GM18907 (cell line): Measurements from ENCODE around the gene KCNAB2.

ENCODE experiments used
- ATAC-seq: cut with Tn5 transposase; IDR thresholded peaks from one replicate; pipeline ENCODE4 v1.9.1; 2021; ENCODE audit warnings: mild to moderate bottlenecking, moderate library complexity; ENCODE audit not compliant: unreplicated experiment

Gene KCNAB2

DNA sequence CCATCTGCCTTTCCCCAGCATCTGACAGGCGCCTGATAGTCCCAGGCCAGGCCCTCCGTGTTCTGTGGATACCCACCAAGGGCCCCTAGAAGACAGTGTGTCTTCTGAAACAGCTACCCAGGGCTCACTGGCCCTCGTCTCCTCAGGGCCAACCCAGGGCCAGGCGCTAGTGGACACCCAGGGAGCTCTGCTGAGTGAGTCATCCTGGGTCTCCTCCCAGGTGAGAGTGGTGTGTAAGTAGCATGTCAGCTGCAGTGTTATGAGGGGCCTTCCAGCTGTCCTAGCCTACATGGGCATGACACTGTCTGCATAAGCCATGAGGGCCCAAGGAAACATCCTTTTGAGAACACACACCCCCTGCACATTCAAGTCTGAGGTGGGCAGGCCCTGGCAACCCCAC, 97.7 kb downstream of the KCNAB2 start:
- ATAC-seq = no peak

DNA sequence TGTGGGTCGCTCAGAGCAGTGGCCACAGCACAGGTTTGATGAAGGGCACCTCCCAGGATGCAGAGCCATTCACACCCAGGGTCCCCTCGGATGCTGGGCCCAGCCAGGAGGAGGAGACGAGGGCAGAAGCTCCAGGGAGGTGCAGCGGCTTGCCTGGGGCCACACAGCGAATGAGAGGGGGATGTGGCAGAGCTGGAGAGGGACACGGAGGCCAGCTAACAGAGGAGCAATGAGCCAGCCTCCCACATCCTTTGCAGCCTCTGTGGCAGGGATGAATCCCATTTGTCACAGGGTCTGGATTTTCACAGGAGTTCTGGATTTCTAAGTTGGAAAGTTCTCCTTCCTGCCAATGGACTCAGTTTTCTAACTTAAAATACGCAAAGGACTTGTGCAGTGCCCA, 98.5 kb downstream of the KCNAB2 start:
- ATAC-seq = no peak

DNA sequence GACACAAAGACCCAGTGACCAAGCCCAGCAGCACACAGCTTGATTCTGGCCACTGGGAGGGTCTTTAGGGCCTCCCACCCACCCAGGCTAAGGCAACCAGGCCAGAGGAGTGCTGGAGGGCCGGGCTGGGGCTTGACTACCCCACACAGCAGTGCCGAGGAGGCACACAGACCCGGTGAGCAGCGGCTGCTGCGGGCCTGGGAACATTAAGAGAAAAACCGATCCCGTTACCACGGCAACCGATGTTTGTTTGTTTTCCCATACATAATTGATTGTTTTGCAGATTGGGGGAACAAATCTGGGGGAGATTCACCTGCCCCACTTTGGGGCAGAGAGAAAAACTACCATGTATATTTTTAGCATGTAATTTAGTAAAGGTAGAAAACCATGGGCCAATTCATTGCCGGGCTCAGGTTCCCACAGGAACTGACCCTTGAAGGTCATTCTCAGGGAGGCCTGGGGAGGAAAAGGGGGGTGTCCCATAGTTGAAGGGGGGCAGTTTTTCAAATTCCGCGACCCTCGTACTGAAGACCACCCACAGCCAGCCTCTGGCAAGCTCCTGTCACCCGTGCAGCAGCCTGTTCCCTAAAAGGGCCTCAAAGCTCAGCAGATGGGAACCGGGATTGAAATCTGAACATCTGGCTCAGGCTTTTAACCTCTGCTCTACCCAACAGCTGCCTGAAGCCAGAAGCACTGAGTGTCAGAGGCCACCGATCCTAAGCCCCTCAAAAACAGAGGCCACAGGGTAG, 99.1 kb downstream of the KCNAB2 start:
- ATAC-seq = no peak

DNA sequence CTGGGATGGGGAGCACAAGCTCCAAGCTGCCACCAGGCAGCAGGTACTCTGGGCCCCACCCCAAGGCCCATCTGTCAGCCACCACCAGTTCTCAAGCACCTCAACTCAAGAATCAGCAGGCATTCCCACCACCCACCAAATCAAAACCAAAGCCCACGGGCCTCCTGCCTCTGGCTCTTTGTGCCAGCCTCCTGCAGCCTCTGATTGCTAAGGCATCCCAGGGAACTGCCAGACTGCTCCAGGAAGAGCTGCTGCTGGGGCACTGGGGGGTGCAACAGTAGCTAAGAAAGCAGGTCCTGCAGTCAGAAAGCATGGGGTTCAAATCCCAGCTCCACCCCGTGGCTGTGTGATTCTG, 99.7 kb downstream of the KCNAB2 start:
- no peak for ATAC-seq

DNA sequence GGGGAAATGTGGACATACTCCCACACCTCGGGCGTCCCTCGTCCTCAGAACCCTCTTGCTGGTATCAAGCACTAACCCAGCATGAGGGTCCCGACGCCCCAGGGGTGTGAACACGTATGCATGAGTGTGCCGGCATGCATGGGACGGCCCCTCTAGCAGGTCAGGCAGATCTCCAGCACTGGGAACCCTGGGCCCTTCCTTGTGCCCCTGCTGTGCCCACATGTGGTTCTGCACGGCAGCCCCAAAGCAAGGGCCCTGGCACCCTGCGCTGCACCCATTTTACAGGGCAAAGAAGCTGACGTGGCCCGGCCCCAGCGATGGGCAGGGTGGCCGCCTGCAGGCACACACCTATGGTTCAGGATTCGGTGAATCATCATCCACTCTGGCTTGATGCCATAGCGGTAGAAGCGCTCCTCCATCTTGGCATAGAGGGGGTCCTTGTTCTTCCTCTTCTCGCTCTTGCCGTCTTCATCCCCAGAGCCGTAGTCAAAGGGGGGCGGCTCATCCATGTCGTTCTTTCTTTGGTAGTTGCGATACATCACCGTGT, 100.2 kb downstream of the KCNAB2 start:
- no peak for ATAC-seq

DNA sequence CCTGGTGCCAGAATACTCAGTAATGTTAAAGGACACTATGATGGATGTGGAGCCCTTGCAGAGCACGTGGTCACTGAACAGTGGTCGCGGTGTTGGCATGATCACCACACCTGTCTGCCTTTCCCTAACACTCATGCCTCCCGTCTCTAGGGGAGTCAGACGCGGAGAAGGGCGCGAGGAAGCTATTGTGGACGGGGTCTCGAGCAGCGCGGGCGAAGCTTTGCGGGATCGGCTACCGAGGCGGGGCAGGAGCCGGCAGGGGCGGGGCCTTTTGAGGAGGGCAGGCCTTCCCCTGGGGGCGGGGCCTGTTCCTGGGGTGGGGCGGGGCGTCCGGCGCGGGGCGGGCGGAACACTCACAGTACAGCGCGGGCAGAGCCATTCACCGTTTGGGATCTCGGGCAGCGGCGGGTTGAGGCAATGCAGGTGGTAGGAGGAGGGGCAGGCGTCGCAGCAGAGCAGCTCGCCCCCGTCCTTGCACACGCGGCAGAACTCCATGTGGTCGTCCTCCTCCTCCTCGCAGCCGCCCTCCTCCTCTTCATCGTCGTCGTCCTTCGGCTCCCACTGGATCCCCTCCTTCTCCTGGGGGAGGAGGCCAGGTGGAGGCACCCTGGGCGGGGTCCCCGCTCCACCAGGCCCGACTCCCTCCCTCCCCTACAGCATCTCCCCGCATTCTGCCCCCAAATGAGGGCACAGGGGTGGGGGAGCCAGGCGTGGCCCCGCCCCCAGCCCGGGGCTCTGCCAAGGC, 103.0 kb downstream of the KCNAB2 start:
- ATAC-seq = no peak

DNA sequence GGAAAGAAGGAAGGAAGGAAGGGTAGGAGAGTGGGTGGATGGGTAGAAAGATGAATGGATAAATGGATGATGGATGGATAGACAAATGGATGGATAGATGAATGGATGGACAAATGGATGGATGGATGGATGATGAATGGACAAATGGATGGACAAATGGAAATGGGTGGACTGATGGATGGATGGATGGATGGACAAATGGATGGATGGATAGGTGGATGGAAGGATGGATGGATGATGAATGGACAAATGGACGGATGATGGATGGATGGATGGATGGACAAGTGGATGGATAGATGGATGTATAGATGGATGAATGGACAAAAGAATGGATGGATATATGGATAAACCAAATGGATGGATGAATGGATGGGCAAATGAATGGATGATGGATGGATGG, 103.9 kb downstream of the KCNAB2 start:
- ATAC-seq = no peak

DNA sequence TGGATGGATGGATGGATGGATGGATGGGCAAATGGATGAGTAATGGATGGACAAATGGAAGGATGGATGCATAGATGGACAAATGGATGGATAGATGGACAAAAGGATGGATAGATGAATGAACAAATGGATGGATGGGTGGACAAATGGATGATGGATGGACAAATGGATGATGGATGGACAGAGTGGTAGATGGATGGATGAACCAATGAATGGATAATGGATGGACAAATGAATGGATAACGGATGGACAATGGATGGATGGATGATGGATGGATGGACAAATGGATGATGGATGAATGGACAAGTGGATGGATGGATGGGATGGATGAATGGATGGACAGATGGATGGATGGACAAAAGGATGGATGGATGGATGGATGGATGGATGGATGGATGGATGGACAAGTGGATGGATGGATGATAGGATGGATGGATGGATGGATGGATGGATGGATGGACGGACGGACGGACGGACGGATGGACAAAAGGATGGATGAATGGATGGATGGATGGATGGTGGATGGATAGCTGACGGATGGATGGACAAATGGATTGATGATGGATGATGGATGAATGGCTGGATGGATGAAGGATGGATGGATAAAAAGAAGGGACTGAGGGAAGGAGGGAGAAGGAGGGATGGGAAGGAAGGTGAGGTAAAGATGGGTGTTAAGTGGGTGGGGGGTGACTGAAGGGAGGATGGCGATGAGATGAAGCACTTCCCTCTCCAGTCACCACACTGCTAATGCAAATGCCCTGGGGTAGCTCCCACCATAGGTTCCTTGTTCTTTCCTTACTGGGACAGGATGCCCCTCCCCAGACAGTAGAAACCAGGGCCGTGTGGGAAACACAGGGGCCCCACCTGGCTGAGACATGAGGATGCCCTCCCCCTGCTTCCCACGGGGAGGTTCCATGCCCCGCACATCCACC, 104.6 kb downstream of the KCNAB2 start:
- ATAC-seq = no peak
